A549 (cell line): ENCODE measurements around the gene MINDY2. TPM values are rescaled to one million over a fixed set of nuclear protein-coding genes. Genes with fewer than 3 reads are reported as not detected.
"Not testable (repeated sequence)": the region's sequence is repeated elsewhere in the genome, so short reads cannot be mapped to it uniquely, and the experiment has no call there.

Experiments used
- ATAC-seq, 2 experiments: fragments of 200-7000 bp in 1 of 2; fragments of >200 bp in 1 of 2; cut with Nextera tagmentation in 1 of 2; cut with Tn5 transposase in 1 of 2; 3 replicates each; pipeline versions ENCODE4 v1.8.0 to v1.9.1; 2018 to 2020; ENCODE audit warnings: mild to moderate bottlenecking in 1 of 2, moderate library complexity in 1 of 2
- CTCF ChIA-PET: fragments of 300-600 bp; sonication (Branson Sonifier 250); formaldehyde crosslinking; extraction: SDS; loops from one replicate; lab custom pipeline; 2021; ENCODE audit warnings: antibody characterized with exemption, inconsistent platforms; lab: Yijun Ruan, JAX
- POLR2A ChIA-PET: fragments of 350-600 bp; formaldehyde crosslinking; extraction: SDS; loops from one replicate; lab custom pipeline; 2021; ENCODE audit warnings: antibody characterized with exemption, inconsistent platforms; lab: Yijun Ruan, JAX
- DNase-seq, 2 experiments: peaks; one replicate each; pipeline versions ENCODE4 v3.0.0 to v3.0.0-alpha.2; 2011 to 2016; ENCODE audit warnings: low read depth in 1 of 2, low spot score in 1 of 2
- FAIRE-seq: peaks from 2 replicates; lab custom pipeline; 2011; peaks lifted over from hg19 to GRCh38; lab: Jason Lieb, UNC
- H3K27ac ChIP-seq, 2 experiments: fragments of >200 bp; sonication (Bioruptor Twin); formaldehyde crosslinking; 3 replicates each; pipeline ENCODE4 v1.5.1; 2016 to 2017
- H3K4me1 ChIP-seq: fragments of >200 bp; sonication (Bioruptor Twin); formaldehyde crosslinking; 3 replicates; pipeline ENCODE4 v1.6.1; 2016
- H3K4me2 ChIP-seq: fragments of >200 bp; sonication (Bioruptor Twin); formaldehyde crosslinking; 3 replicates; pipeline ENCODE4 v1.6.1; 2016
- H3K4me3 ChIP-seq: fragments of >200 bp; sonication (Bioruptor Twin); formaldehyde crosslinking; 3 replicates; pipeline ENCODE4 v1.5.1; 2016
- H3K9me3 ChIP-seq: fragments of >200 bp; sonication (Bioruptor Twin); formaldehyde crosslinking; 3 replicates; pipeline ENCODE4 v1.6.1; 2016
- CTCF ChIP-seq: fragments of >200 bp; sonication (Bioruptor Twin); formaldehyde crosslinking; IDR thresholded peaks from 3 replicates; pipeline ENCODE4 v1.5.1; 2016
- EHMT2 ChIP-seq: fragments of 200-600 bp; sonication (generic); IDR thresholded peaks from 2 replicates; pipeline ENCODE4 v1.6.1; 2016; ENCODE audit warnings: antibody characterized with exemption, low read depth, mild to moderate bottlenecking, moderate library complexity
- HDAC2 ChIP-seq: fragments of 200-600 bp; sonication (generic); IDR thresholded peaks from 2 replicates; pipeline ENCODE4 v1.6.1; 2016
- HOXA7 ChIP-seq: fragments of 250-450 bp; sonication (Bioruptor Pico); IDR thresholded peaks from 2 replicates; pipeline ENCODE4 v1.5.0; 2020; ENCODE audit warnings: mild to moderate bottlenecking, moderate library complexity
- HOXB5 ChIP-seq: fragments of 250-450 bp; sonication (Bioruptor Pico); IDR thresholded peaks from 2 replicates; pipeline ENCODE4 v1.5.0; 2020; ENCODE audit warnings: mild to moderate bottlenecking, moderate library complexity
- JUNB ChIP-seq: fragments of >200 bp; sonication (Bioruptor Twin); formaldehyde crosslinking; IDR thresholded peaks from 2 replicates; pipeline ENCODE4 v1.6.1; 2016
- MAFK ChIP-seq: fragments of 450-650 bp; IDR thresholded peaks from 2 replicates; pipeline ENCODE4 v1.6.1; 2014; ENCODE audit not compliant: partially characterized antibody
- NPAS2 ChIP-seq: fragments of 250-450 bp; sonication (Bioruptor Pico); IDR thresholded peaks from 2 replicates; pipeline ENCODE4 v1.8.0; 2022; ENCODE audit warnings: mild to moderate bottlenecking, moderate library complexity, borderline replicate concordance
- POLR2AphosphoS2 ChIP-seq: conservative IDR thresholded peaks from 2 replicates; pipeline ENCODE4 v1.6.1; 2012; ENCODE audit warnings: low read length, improper control_type of control experiment, inconsistent platforms
- RCOR1 ChIP-seq: fragments of 150-350 bp; IDR thresholded peaks from 2 replicates; pipeline ENCODE4 v1.6.1; 2014; ENCODE audit warnings: antibody characterized with exemption, low read length, low read depth
- TFCP2L1 ChIP-seq: fragments of 250-450 bp; sonication (Bioruptor Pico); IDR thresholded peaks from 2 replicates; pipeline ENCODE4 v1.5.0; 2021; ENCODE audit warnings: mild to moderate bottlenecking
- USF2 ChIP-seq: fragments of 450-650 bp; IDR thresholded peaks from 2 replicates; pipeline ENCODE4 v1.6.1; 2014; ENCODE audit warnings: antibody characterized with exemption
- ZFP36 ChIP-seq: fragments of 450-650 bp; IDR thresholded peaks from 2 replicates; pipeline ENCODE4 v1.6.1; 2014; ENCODE audit warnings: borderline replicate concordance; ENCODE audit not compliant: partially characterized antibody
- ZNF302 ChIP-seq: fragments of 250-450 bp; sonication (Bioruptor Pico); IDR thresholded peaks from 2 replicates; pipeline ENCODE4 v1.9.0; 2021; ENCODE audit warnings: inconsistent platforms, mild to moderate bottlenecking, moderate library complexity
- WGBS: methylation state at CpG from one replicate; pipeline ENCODE4 v1.1.6; 2017; ENCODE audit errors: missing lambda C conversion rate; 5-methylcytosine and 5-hydroxymethylcytosine counted together
- polyA plus RNA-seq, 4 experiments: library from polyadenylated mRNA; depleted of rRNA in 3 of 4; stranded (reverse); fragments of >200 nt; fragmentation: RNase III in 1 of 4; extraction: RNeasy Plus Mini Kit Qiagen cat#74134 plus additional on column Dnase treatment in 1 of 4; gene quantifications; 2 replicates in 3 of 4; 3 replicates in 1 of 4; pipeline ENCODE4 v1.2.3, GENCODE V29; 2011 to 2017

The MINDY2 gene
- polyA plus RNA-seq, 2 of the 4 experiments (the other 2 are of a cell fraction): 4.7 to 7.0 TPM

GRCh38 chr15:58852347-58852746 lies 81.2 kb downstream of the MINDY2 start:
- peak; percentile 43 to 68; a peak in 2 of 6 replicates for ATAC-seq
- WGBS: 62% methylated on average over 5 of the region's 5 CpGs
- ChIA-PET POLR2A (interaction anchor here (1.3 kb wide), 1 partner anchor 82 kb away, joined by 9 read pairs; the partner anchor contains the start of gene MINDY2), CTCF (interaction anchor here (0.6 to 1.4 kb wide), 7 partner anchors 10 to 640 kb away, joined by 3 to 6 read pairs (median 3); partner anchors contain the start of gene MINDY2)
- no peak overlapping the region for H3K27ac ChIP-seq
- TF ChIP-seq HOXA7 (no peak), CTCF (peak; percentile 36; the same call in 2 of the 3 replicates)
- no peaks in the 10 kb centered on the region for H3K4me1 ChIP-seq
- no peaks in the 10 kb centered on the region for H3K9me3 ChIP-seq
- no peak overlapping the region for H3K4me2 ChIP-seq
- peak in 1 of 2 experiments; percentile 48 for DNase-seq
- H3K4me3 ChIP-seq: no peak overlapping the region
- FAIRE-seq: peak; percentile 72

GRCh38 chr15:58854593-58854992 lies 83.5 kb downstream of the MINDY2 start:
- FAIRE-seq: no peak
- 86% methylated on average over 4 of the region's 4 CpGs for WGBS
- CTCF ChIA-PET: interaction anchor here (0.6 to 1.2 kb wide), 8 partner anchors 10 to 626 kb away, joined by 3 to 9 read pairs (median 3); partner anchors contain the start of gene MINDY2

GRCh38 chr15:58856086-58856485 lies 85.0 kb downstream of the MINDY2 start:
- no peak for ATAC-seq
- no peak overlapping the region for H3K4me2 ChIP-seq
- FAIRE-seq: no peak
- no peaks in the 10 kb centered on the region for H3K4me1 ChIP-seq
- POLR2A ChIA-PET: no interaction called here
- CTCF ChIA-PET: interaction anchor here (0.6 kb wide), 1 partner anchor 826 kb away, joined by 3 read pairs; no protein-coding TSS in a partner anchor
- no peak overlapping the region for H3K4me3 ChIP-seq
- TF ChIP-seq RCOR1 (no peak), EHMT2 (no peak), POLR2AphosphoS2 (no peak), JUNB (no peak), NPAS2 (CRISPR knock-in tag) (no peak), TFCP2L1 (CRISPR knock-in tag) (no peak), MAFK (no peak)
- H3K9me3 ChIP-seq: no peaks in the 10 kb centered on the region
- no peak overlapping the region for H3K27ac ChIP-seq
- DNase-seq: no peak

More at GRCh38 chr15:58854593-58854992, 83.5 kb downstream of the MINDY2 start:
- Histone ChIP-seq H3K4me1 (no peaks in the 10 kb centered on the region), H3K4me3 (no peak overlapping the region), H3K4me2 (no peak overlapping the region), H3K9me3 (no peaks in the 10 kb centered on the region), H3K27ac (no peak overlapping the region)
- DNase-seq (no peak), ATAC-seq (no peak)
- POLR2A ChIA-PET: no interaction called here
- TF ChIP-seq HOXB5 (CRISPR knock-in tag) (no peak), ZFP36 (no peak), EHMT2 (no peak), CTCF (no peak), USF2 (no peak), ZNF302 (CRISPR knock-in tag) (no peak), HDAC2 (no peak)
- TF ChIP-seq, all 56 proteins: peak for 0

GRCh38 chr15:58856621-58857020 lies 85.5 kb downstream of the MINDY2 start:
- 31% methylated on average over 1 of the region's 1 CpG for WGBS
- H3K4me1 ChIP-seq, H3K4me2 ChIP-seq, POLR2A ChIA-PET, FAIRE-seq, H3K4me3 ChIP-seq, DNase-seq, H3K9me3 ChIP-seq, H3K27ac ChIP-seq, ATAC-seq: not testable (repeated sequence)
- CTCF ChIA-PET: interaction anchor here (0.6 kb wide), 1 partner anchor 63 kb away, joined by 3 read pairs; no protein-coding TSS in a partner anchor
